SK-N-SH (cell line): ENCODE data around the gene ADD1. TPM values are rescaled to one million over a fixed set of nuclear protein-coding genes. Genes with fewer than 3 reads are reported as not detected.

Experiments
- CTCF ChIA-PET: fragments of 300-600, 350-600 bp; formaldehyde crosslinking; extraction: SDS; loops from one replicate; lab custom pipeline; 2021; lab: Yijun Ruan, JAX
- POLR2A ChIA-PET: fragments of 350-600 bp; sonication (Branson Sonifier 250); formaldehyde crosslinking; extraction: SDS; loops from one replicate; lab custom pipeline; 2020; ENCODE audit warnings: antibody characterized with exemption, inconsistent platforms; lab: Yijun Ruan, JAX
- DNase-seq: peaks from one replicate; pipeline ENCODE4 v3.0.0; 2012
- H2AFZ ChIP-seq: fragments of 200-600 bp; sonication (generic); 2 replicates; pipeline ENCODE4 v1.8.1; 2016; ENCODE audit warnings: antibody characterized with exemption, mild to moderate bottlenecking, low read depth
- H3F3A ChIP-seq: fragments of 200-600 bp; sonication (generic); replicated peaks from 2 replicates; pipeline ENCODE3; 2016; ENCODE audit warnings: antibody characterized with exemption, mild to moderate bottlenecking; ENCODE audit not compliant: insufficient read depth
- H3K27ac ChIP-seq, 2 experiments: fragments of 200-500 bp in 1 of 2; fragments of 200-600 bp in 1 of 2; sonication (Bioruptor generic) in 1 of 2; sonication (generic), shearing (Covaris generic) in 1 of 2; 2 replicates each; pipeline versions ENCODE4 v1.5.1 to v1.6.1; 2014 to 2016; ENCODE audit warnings: low read depth in 2 of 2, inconsistent platforms in 1 of 2, low read length in 1 of 2, mild to moderate bottlenecking in 1 of 2, mixed read lengths in 1 of 2
- H3K27me3 ChIP-seq: fragments of 200-600 bp; sonication (generic), shearing (Covaris generic); 2 replicates; pipeline ENCODE4 v1.6.1; 2016; ENCODE audit warnings: mixed run types; ENCODE audit not compliant: insufficient read depth
- H3K36me3 ChIP-seq, 2 experiments: fragments of 200-500 bp in 1 of 2; fragments of 200-600 bp in 1 of 2; sonication (Bioruptor generic) in 1 of 2; sonication (generic) in 1 of 2; replicated peaks in 1 of 2; 2 replicates each; pipeline versions ENCODE3 to v1.5.1; 2014 to 2016; ENCODE audit warnings: low read length in 1 of 2, mild to moderate bottlenecking in 1 of 2; ENCODE audit not compliant: insufficient read depth in 2 of 2, control insufficient read depth in 1 of 2
- H3K4me1 ChIP-seq, 2 experiments: fragments of 200-500 bp in 1 of 2; fragments of 200-600 bp in 1 of 2; sonication (Bioruptor generic) in 1 of 2; sonication (generic), shearing (Covaris generic) in 1 of 2; 2 replicates each; pipeline versions ENCODE4 v1.5.1 to v1.6.1; 2014 to 2016; ENCODE audit warnings: low read depth in 1 of 2, low read length in 1 of 2, mixed run types in 1 of 2; ENCODE audit not compliant: insufficient read depth in 2 of 2, control insufficient read depth in 1 of 2
- H3K4me2 ChIP-seq: fragments of 200-600 bp; sonication (generic), shearing (Covaris generic); 2 replicates; pipeline ENCODE4 v1.6.1; 2017; ENCODE audit warnings: mixed run types
- H3K4me3 ChIP-seq, 2 experiments: fragments of 200-500 bp in 1 of 2; fragments of 200-600 bp in 1 of 2; sonication (Bioruptor generic) in 1 of 2; sonication (generic), shearing (Covaris generic) in 1 of 2; 2 replicates each; pipeline versions ENCODE4 v1.5.1 to v1.8.1; 2014 to 2016; ENCODE audit warnings: low read depth in 2 of 2, inconsistent platforms in 1 of 2, low read length in 1 of 2, mild to moderate bottlenecking in 1 of 2, mixed read lengths in 1 of 2, moderate library complexity in 1 of 2
- H3K79me2 ChIP-seq: fragments of 200-600 bp; sonication (generic); 2 replicates; pipeline ENCODE4 v1.8.1; 2017; ENCODE audit warnings: mild to moderate bottlenecking; ENCODE audit not compliant: insufficient read depth
- H3K9ac ChIP-seq: fragments of 200-600 bp; sonication (generic); 2 replicates; pipeline ENCODE4 v1.6.1; 2017; ENCODE audit warnings: mixed run types
- H3K9me2 ChIP-seq: fragments of 200-600 bp; sonication (generic); 2 replicates; pipeline ENCODE4 v1.6.1; 2017; ENCODE audit warnings: mixed run types
- H3K9me3 ChIP-seq: fragments of 200-600 bp; sonication (generic); 2 replicates; pipeline ENCODE4 v1.6.1; 2017; ENCODE audit warnings: mixed run types, mild to moderate bottlenecking, moderate library complexity
- H4K20me1 ChIP-seq: fragments of 200-600 bp; sonication (generic); 2 replicates; pipeline ENCODE4 v1.6.1; 2017; ENCODE audit warnings: mild to moderate bottlenecking, mixed run types; ENCODE audit not compliant: insufficient read depth
- ELF1 ChIP-seq: IDR thresholded peaks from 2 replicates; pipeline ENCODE4 v1.4.0; 2012
- FOSL2 ChIP-seq: IDR thresholded peaks from 2 replicates; pipeline ENCODE4 v1.4.0; 2012; ENCODE audit warnings: low read depth, mild to moderate bottlenecking, moderate library complexity, borderline replicate concordance
- FOXM1 ChIP-seq: IDR thresholded peaks from 2 replicates; pipeline ENCODE4 v1.4.0; 2012; ENCODE audit warnings: low read depth, mild to moderate bottlenecking
- MEF2A ChIP-seq: IDR thresholded peaks from 2 replicates; pipeline ENCODE4 v1.4.0; 2012; ENCODE audit warnings: low read depth, borderline replicate concordance
- NFIC ChIP-seq: IDR thresholded peaks from 2 replicates; pipeline ENCODE4 v1.4.0; 2012; ENCODE audit warnings: borderline replicate concordance
- POLR2AphosphoS5 ChIP-seq: IDR thresholded peaks from 2 replicates; pipeline ENCODE4 v1.6.1; 2012; ENCODE audit warnings: low read depth, low read length
- RAD21 ChIP-seq: IDR thresholded peaks from 2 replicates; pipeline ENCODE4 v1.6.1; 2012; ENCODE audit warnings: mild to moderate bottlenecking, low read length
- RCOR1 ChIP-seq: fragments of 150-350 bp; IDR thresholded peaks from 2 replicates; pipeline ENCODE4 v1.6.1; 2017; ENCODE audit warnings: antibody characterized with exemption, low read length
- SMC3 ChIP-seq: IDR thresholded peaks from 2 replicates; pipeline ENCODE4 v1.6.1; 2012; ENCODE audit warnings: low read depth, low read length, improper control_type of control experiment
- TAF1 ChIP-seq: IDR thresholded peaks from 2 replicates; pipeline ENCODE4 v1.6.1; 2012; ENCODE audit warnings: low read depth, mild to moderate bottlenecking, low read length, moderate library complexity, borderline replicate concordance
- TCF12 ChIP-seq: IDR thresholded peaks from 2 replicates; pipeline ENCODE4 v1.4.0; 2012
- YY1 ChIP-seq: IDR thresholded peaks from 2 replicates; pipeline ENCODE4 v1.4.0; 2012; ENCODE audit warnings: low read depth, mild to moderate bottlenecking
- WGBS: methylation state at CpG from one replicate; pipeline ENCODE4 v1.1.6; 2017; ENCODE audit warnings: low lambda C conversion rate; 5-methylcytosine and 5-hydroxymethylcytosine counted together
- polyA plus RNA-seq, 3 experiments: library from polyadenylated mRNA; depleted of rRNA; stranded (reverse); fragments of >200 nt; gene quantifications; 2 replicates each; pipeline ENCODE4 v1.2.3, GENCODE V29; 2012
- TF ChIP-seq, protein P1 (sequence below): IDR thresholded peaks from 2 replicates; pipeline ENCODE4 v1.6.1; 2012; ENCODE audit warnings: mild to moderate bottlenecking, low read depth, low read length, moderate library complexity
- TF ChIP-seq, protein P2 (sequence below): fragments of 150-350 bp; IDR thresholded peaks from 2 replicates; pipeline ENCODE4 v1.6.1; 2016; ENCODE audit warnings: mild to moderate bottlenecking, low read depth, low read length
- TF ChIP-seq, protein P3 (sequence below): IDR thresholded peaks from 2 replicates; pipeline ENCODE4; 2012
- TF ChIP-seq, protein P4 (sequence below): IDR thresholded peaks from 2 replicates; pipeline ENCODE4 v1.4.0; 2012; ENCODE audit warnings: low read depth, borderline replicate concordance
- TF ChIP-seq, protein P5 (sequence below): IDR thresholded peaks from 2 replicates; pipeline ENCODE4 v1.4.0; 2012; ENCODE audit warnings: low read depth

The ADD1 gene
- polyA plus RNA-seq, 1 of the 3 experiments (the other 2 are of a cell fraction), result 155 TPM

DNA sequence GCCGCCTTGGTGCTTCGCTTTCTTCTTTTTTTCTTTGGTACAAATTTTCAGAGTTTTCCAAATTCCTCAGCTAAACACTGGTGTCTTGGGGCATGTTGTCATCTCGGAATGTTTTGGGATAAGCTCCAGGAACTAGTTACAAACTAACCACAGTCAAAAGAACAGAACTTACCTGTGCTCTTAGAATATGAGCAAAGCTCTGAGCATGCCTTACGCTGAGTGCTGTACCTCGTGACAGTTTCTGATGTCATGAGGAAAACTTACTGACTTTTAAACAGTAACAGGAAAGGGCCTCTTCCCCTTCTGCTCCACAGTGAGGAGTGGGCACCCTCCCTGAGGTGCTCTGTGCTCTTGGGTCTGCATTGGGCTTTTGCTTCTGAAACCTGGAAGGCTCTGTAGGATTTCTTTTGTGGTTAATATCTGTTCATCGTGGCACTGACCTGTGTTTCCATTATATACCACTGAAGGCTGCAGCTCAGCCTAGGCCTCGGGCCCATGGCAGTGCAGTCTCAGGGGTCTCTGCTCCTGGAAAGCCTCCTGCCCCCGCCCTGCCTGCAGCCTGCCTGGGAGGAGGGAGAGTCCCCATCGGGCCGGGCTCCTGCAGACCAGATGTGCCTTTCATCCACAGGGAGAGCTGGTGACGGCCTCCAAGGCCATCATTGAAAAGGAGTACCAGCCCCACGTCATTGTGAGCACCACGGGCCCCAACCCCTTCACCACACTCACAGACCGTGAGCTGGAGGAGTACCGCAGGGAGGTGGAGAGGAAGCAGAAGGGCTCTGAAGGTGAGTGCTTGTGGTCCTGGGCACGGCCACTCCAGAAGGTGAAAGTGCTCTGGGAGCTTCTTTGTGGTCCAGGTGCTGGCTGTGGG lies 70.8 kb downstream of the ADD1 start (continued):
- TF ChIP-seq, protein P1, sequence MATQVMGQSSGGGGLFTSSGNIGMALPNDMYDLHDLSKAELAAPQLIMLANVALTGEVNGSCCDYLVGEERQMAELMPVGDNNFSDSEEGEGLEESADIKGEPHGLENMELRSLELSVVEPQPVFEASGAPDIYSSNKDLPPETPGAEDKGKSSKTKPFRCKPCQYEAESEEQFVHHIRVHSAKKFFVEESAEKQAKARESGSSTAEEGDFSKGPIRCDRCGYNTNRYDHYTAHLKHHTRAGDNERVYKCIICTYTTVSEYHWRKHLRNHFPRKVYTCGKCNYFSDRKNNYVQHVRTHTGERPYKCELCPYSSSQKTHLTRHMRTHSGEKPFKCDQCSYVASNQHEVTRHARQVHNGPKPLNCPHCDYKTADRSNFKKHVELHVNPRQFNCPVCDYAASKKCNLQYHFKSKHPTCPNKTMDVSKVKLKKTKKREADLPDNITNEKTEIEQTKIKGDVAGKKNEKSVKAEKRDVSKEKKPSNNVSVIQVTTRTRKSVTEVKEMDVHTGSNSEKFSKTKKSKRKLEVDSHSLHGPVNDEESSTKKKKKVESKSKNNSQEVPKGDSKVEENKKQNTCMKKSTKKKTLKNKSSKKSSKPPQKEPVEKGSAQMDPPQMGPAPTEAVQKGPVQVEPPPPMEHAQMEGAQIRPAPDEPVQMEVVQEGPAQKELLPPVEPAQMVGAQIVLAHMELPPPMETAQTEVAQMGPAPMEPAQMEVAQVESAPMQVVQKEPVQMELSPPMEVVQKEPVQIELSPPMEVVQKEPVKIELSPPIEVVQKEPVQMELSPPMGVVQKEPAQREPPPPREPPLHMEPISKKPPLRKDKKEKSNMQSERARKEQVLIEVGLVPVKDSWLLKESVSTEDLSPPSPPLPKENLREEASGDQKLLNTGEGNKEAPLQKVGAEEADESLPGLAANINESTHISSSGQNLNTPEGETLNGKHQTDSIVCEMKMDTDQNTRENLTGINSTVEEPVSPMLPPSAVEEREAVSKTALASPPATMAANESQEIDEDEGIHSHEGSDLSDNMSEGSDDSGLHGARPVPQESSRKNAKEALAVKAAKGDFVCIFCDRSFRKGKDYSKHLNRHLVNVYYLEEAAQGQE, result no peak

DNA sequence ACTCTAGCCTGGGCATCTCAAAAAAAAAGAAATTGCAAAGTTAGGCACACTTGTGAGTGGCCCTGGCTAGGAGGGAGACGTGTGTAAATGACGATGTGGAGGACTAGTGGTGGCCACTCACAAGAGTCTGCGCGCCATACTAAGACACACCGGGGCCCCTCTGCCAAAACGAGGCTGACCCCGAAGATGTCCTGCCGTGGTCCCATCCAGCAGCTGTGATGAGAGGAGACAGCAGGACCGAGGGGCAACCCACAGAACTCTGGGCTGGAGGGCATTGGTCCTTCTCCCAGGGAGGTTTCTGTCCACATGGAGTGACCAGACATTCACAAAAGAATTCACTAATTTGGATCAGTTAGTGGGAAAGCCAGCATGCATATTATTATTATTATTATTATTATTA lies 72.1 kb downstream of the ADD1 start:
- TF ChIP-seq FOSL2 (no peak), RCOR1 (no peak), POLR2AphosphoS5 (no peak), TAF1 (no peak), SMC3 (no peak), NFIC (no peak), ELF1 (no peak), MEF2A (no peak), FOXM1 (no peak), TCF12 (no peak), YY1 (no peak), RAD21 (no peak)
- TF ChIP-seq, protein P2, sequence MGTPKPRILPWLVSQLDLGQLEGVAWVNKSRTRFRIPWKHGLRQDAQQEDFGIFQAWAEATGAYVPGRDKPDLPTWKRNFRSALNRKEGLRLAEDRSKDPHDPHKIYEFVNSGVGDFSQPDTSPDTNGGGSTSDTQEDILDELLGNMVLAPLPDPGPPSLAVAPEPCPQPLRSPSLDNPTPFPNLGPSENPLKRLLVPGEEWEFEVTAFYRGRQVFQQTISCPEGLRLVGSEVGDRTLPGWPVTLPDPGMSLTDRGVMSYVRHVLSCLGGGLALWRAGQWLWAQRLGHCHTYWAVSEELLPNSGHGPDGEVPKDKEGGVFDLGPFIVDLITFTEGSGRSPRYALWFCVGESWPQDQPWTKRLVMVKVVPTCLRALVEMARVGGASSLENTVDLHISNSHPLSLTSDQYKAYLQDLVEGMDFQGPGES, result no peak
- TF ChIP-seq, protein P3, sequence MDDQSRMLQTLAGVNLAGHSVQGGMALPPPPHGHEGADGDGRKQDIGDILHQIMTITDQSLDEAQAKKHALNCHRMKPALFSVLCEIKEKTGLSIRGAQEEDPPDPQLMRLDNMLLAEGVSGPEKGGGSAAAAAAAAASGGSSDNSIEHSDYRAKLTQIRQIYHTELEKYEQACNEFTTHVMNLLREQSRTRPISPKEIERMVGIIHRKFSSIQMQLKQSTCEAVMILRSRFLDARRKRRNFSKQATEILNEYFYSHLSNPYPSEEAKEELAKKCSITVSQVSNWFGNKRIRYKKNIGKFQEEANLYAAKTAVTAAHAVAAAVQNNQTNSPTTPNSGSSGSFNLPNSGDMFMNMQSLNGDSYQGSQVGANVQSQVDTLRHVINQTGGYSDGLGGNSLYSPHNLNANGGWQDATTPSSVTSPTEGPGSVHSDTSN, result no peak
- TF ChIP-seq, protein P1, result no peak
- TF ChIP-seq, protein P4, sequence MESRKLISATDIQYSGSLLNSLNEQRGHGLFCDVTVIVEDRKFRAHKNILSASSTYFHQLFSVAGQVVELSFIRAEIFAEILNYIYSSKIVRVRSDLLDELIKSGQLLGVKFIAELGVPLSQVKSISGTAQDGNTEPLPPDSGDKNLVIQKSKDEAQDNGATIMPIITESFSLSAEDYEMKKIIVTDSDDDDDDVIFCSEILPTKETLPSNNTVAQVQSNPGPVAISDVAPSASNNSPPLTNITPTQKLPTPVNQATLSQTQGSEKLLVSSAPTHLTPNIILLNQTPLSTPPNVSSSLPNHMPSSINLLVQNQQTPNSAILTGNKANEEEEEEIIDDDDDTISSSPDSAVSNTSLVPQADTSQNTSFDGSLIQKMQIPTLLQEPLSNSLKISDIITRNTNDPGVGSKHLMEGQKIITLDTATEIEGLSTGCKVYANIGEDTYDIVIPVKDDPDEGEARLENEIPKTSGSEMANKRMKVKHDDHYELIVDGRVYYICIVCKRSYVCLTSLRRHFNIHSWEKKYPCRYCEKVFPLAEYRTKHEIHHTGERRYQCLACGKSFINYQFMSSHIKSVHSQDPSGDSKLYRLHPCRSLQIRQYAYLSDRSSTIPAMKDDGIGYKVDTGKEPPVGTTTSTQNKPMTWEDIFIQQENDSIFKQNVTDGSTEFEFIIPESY, result no peak
- TF ChIP-seq, protein P5, sequence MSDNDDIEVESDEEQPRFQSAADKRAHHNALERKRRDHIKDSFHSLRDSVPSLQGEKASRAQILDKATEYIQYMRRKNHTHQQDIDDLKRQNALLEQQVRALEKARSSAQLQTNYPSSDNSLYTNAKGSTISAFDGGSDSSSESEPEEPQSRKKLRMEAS, result no peak
- no peak overlapping the region for H3K4me2 ChIP-seq
- no peaks in the 10 kb centered on the region for H3K9me2 ChIP-seq
- peaks cover 14 to 45% of the 10 kb centered on the region in 2 experiments for H3K36me3 ChIP-seq
- CTCF ChIA-PET, result no interaction called here
- no peak overlapping the region for H3K4me3 ChIP-seq
- H4K20me1 ChIP-seq, result peaks cover 8% of the 10 kb centered on the region; the same call in 1 of the 2 replicates
- no peaks in the 10 kb centered on the region; a peak in 1 of 4 replicates for H3K4me1 ChIP-seq
- no peak overlapping the region for H3K9ac ChIP-seq
- WGBS, result 86% methylated on average over 8 of the region's 9 CpGs
- no peaks in the 10 kb centered on the region for H3F3A ChIP-seq
- no peak for DNase-seq
- H3K79me2 ChIP-seq, result peaks cover 44% of the 10 kb centered on the region
- POLR2A ChIA-PET, result no interaction called here
- no peaks in the 10 kb centered on the region for H3K27me3 ChIP-seq
- no peaks in the 10 kb centered on the region for H3K9me3 ChIP-seq
- no peak overlapping the region for H3K27ac ChIP-seq
- no peak overlapping the region for H2AFZ ChIP-seq
